NCI-H1105 treated with DMSO at 0.1 percent for 48 hours (cell line): ENCODE measurements around the gene MYLK2.
A peak's percentile ranks its signal among the peaks of the same experiment; 100 is the strongest.

Source experiments
- DNase-seq: peaks from one replicate; lab custom pipeline; 2025; lab: John Stamatoyannopoulos, UW

Gene MYLK2

GRCh38 chr20:31835554-31835953, 16.4 kb downstream of the MYLK2 start:
- no peak for DNase-seq

- DNase-seq = no peak
Observed at GRCh38 chr20:31835977-31836852, 17.1 kb downstream of the MYLK2 start.

- DNase-seq = no peak
Observed at GRCh38 chr20:31836853-31837608, 17.9 kb downstream of the MYLK2 start.

- DNase-seq = no peak
Observed at GRCh38 chr20:31837896-31838397, 18.8 kb downstream of the MYLK2 start.

GRCh38 chr20:31838646-31839292, 19.6 kb downstream of the MYLK2 start:
- DNase-seq = no peak

- DNase-seq = no peak
Observed at GRCh38 chr20:31839782-31840487, 20.8 kb downstream of the MYLK2 start.

GRCh38 chr20:31840906-31841816, 22.0 kb downstream of the MYLK2 start:
- no peak for DNase-seq

GRCh38 chr20:31841928-31842327, 22.8 kb downstream of the MYLK2 start:
- DNase-seq = no peak

- no peak for DNase-seq
Observed at GRCh38 chr20:31842471-31843157, 23.5 kb downstream of the MYLK2 start.

- no peak for DNase-seq
Observed at GRCh38 chr20:31843288-31843687, 24.1 kb downstream of the MYLK2 start.

- DNase-seq = no peak
Observed at GRCh38 chr20:31843881-31844280, 24.7 kb downstream of the MYLK2 start.

- DNase-seq = no peak
Observed at GRCh38 chr20:31844737-31845299, 25.7 kb downstream of the MYLK2 start.

- DNase-seq = no peak
Observed at GRCh38 chr20:31845300-31845863, 26.2 kb downstream of the MYLK2 start, which contains the start of gene FOXS1. Gene FOXS1 (minus strand): TSS chr20:31845604. CDS start chr20:31845542, 62 bp downstream.

GRCh38 chr20:31846793-31847138, 27.6 kb downstream of the MYLK2 start:
- no peak for DNase-seq

GRCh38 chr20:31848088-31848999, 29.2 kb downstream of the MYLK2 start:
- no peak for DNase-seq

GRCh38 chr20:31849306-31849930, 30.3 kb downstream of the MYLK2 start:
- peak; percentile 87 for DNase-seq

- no peak for DNase-seq
Observed at GRCh38 chr20:31851240-31851955, 32.2 kb downstream of the MYLK2 start.
